Measurements from ENCODE around the gene SPOCD1. TPM values are rescaled to one million over a fixed set of nuclear protein-coding genes. Genes with fewer than 3 reads are reported as not detected.

The SPOCD1 gene
- total and polyA plus RNA-seq, 2 of the 4 experiments (the other 2 are of a cell fraction), result 59.7 to 132 TPM

- TF ChIP-seq RCOR1 (IDR thresholded peaks at IDR 0.05; ENCODE audit: insufficient replicate concordance, low read length), result no peak
Observed at GRCh38 chr1:31775210-31775999, 40.4 kb downstream of the SPOCD1 start (continued).

- Histone ChIP-seq H3K4ac (ENCODE audit: low read depth, low read length) (no peak overlapping the region), H3K4me2 (ENCODE audit: low read depth, low read length) (no peak overlapping the region), H3K4me1 (ENCODE audit: control insufficient read depth, insufficient read depth, low read length) (peaks cover 3% of the 10 kb centered on the region; the same call in 1 of the 2 replicates), H3K23ac (ENCODE audit: low read depth, low read length) (no peak overlapping the region), H2BK120ac (ENCODE audit: low read depth, low read length) (no peak overlapping the region), H2AK9ac (replicated peaks; ENCODE audit: low read depth, low read length, poor library complexity) (no peak overlapping the region), H2BK20ac (ENCODE audit: low read depth, low read length) (no peak overlapping the region), H3K36me3 (ENCODE audit: control insufficient read depth, insufficient read depth, low read length) (no peaks in the 10 kb centered on the region), H3K18ac (ENCODE audit: low read depth, low read length) (no peak overlapping the region), H3K56ac (ENCODE audit: extremely low read depth, insufficient read depth, low read length) (no peak overlapping the region), H3K14ac (replicated peaks; ENCODE audit: low read depth, low read length) (no peak overlapping the region), H2BK5ac (ENCODE audit: low read depth, low read length, poor library complexity, severe bottlenecking) (no peak overlapping the region), H3K4me3 (ENCODE audit: insufficient read depth, low read depth, low read length) (no peak overlapping the region), H4K91ac (ENCODE audit: insufficient read depth, low read depth, low read length) (no peak overlapping the region), H4K8ac (ENCODE audit: low read depth in 2 of 2, low read length in 2 of 2) (no peak overlapping the region), H3K9me3 (ENCODE audit: control insufficient read depth, insufficient read depth, low read length) (peaks cover 2% of the 10 kb centered on the region; the same call in 1 of the 2 replicates), H4K20me1 (ENCODE audit: insufficient read depth, low read length) (peaks cover 3% of the 10 kb centered on the region), H4K5ac (ENCODE audit: low read depth, low read length) (no peak overlapping the region), H3K27me3 (ENCODE audit: control insufficient read depth, insufficient read depth, low read length) (peaks cover 67% of the 10 kb centered on the region), H3K79me1 (ENCODE audit: low read depth in 1 of 2, low read length in 2 of 2) (no peaks in the 10 kb centered on the region), H3K9me1 (ENCODE audit: insufficient read depth, low read length) (no peaks in the 10 kb centered on the region; the same call in 1 of the 2 replicates), H2AK5ac (ENCODE audit: low read depth, low read length) (no peak overlapping the region), H3K27ac (ENCODE audit: insufficient read depth, low read length) (no peak overlapping the region), H3K9ac (ENCODE audit: low read depth, low read length) (no peak overlapping the region), H2BK15ac (ENCODE audit: low read depth, low read length) (no peak overlapping the region), H2AFZ (replicated peaks; ENCODE audit: low read length, poor library complexity) (no peak overlapping the region)
- WGBS, 2 experiments (ENCODE audit: extremely low coverage in 2 of 2, insufficient read length in 1 of 2), result 67% methylated on average over 1 of the region's 3 CpGs; no CpG with 5 or more reads in 1 of the 2 experiments
- ChIA-PET POLR2A (ENCODE audit: unreplicated experiment) (no interaction called here), CTCF (no interaction called here)
- DNase-seq (no peak), ATAC-seq (ENCODE audit: low read depth) (no peak)
- intact Hi-C loops (cut with micrococcal nuclease), result no loop called here
- in situ Hi-C loops (cut with MboI; ENCODE audit: low sequenced_read_pairs), result no loop called here
- dilution Hi-C loops (cut with HindIII; ENCODE audit: low sequenced_read_pairs, unreplicated experiment), result no loop called here
- TF ChIP-seq NFE2L2 (IDR thresholded peaks at IDR 0.05; ENCODE audit: low read depth, low read length) (no peak), CTCF (conservative IDR thresholded peaks at IDR 0.05; ENCODE audit: low read depth, low read length) (no peak), SMC3 (IDR thresholded peaks at IDR 0.05; ENCODE audit: low read depth, low read length) (no peak), FOS (IDR thresholded peaks at IDR 0.05; ENCODE audit: low read depth, low read length) (no peak), USF2 (IDR thresholded peaks at IDR 0.05; ENCODE audit: low read depth, low read length) (no peak), BHLHE40 (IDR thresholded peaks at IDR 0.05; ENCODE audit: low read depth, low read length) (no peak), RAD21 (IDR thresholded peaks at IDR 0.05; ENCODE audit: low read length) (no peak), MAZ (IDR thresholded peaks at IDR 0.05; ENCODE audit: borderline replicate concordance, low read depth, low read length) (no peak), RCOR1 (IDR thresholded peaks at IDR 0.05; ENCODE audit: insufficient replicate concordance, low read length) (no peak), ELK1 (IDR thresholded peaks at IDR 0.05; ENCODE audit: borderline replicate concordance, low read depth, low read length) (no peak), RFX5 (IDR thresholded peaks at IDR 0.05; ENCODE audit: low read depth, low read length) (no peak)
- no TSS peak for BruUV-seq (replicated peaks)
Observed at GRCh38 chr1:31774495-31774894, 41.3 kb downstream of the SPOCD1 start.
